ENCODE measurements around the gene STK39.

The STK39 gene

DNA sequence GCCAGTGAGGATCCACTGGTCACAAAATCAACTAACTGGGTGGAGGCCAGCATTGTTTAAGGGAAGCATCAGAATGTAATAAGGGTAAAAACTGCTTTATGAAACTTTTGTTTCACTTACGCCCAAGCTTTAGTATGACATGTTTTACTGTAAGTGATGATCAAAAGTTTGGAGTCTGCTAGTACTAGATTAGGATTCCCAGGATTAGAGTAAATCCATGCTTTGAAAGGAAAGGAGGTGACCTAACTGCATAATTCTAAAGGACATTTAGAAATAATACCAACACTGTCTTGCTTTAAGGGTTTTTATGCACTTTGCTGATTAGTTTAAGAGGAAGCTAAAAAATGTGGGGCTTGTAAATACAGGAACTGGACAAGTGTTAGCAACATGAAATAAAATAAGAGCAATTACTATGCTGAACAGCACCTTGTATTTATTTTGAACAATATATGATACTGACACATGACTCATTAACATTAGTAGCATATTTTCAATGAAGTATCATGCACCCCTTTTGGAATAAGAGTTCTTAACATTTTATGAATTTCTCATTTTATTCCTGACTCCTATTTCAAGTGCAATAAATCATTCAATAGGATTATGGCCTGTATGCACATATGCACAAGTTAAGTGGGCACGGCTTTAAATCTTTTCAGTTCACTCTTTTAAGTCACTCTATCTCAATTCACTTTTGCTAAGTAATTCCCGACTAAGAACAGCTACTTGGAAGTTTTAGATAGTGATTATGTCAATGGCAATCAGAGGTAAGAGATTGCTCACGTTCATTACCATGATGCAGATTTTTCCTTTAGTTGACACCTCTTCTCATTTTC, 62.5 kb downstream of the STK39 start:
- DNase-seq = no peak

GRCh38 chr2:168183308-168183997, 63.9 kb downstream of the STK39 start:
- DNase-seq = peak in 6 of 56 donors; percentile 8 to 31 (median 20)

GRCh38 chr2:168182550-168183249, 64.7 kb downstream of the STK39 start:
- DNase-seq = no peak

- no peak for DNase-seq
Measured at GRCh38 chr2:168181825-168182224, 65.6 kb downstream of the STK39 start.

- no peak for DNase-seq
Measured at GRCh38 chr2:168180914-168181313, 66.5 kb downstream of the STK39 start.

- DNase-seq = no peak
Measured at GRCh38 chr2:168180483-168180882, 66.9 kb downstream of the STK39 start.

GRCh38 chr2:168179592-168179991, 67.8 kb downstream of the STK39 start:
- no peak for DNase-seq

- peak in 1 of 56 donors; percentile 8 for DNase-seq
Measured at GRCh38 chr2:168178520-168179324, 68.7 kb downstream of the STK39 start.

DNA sequence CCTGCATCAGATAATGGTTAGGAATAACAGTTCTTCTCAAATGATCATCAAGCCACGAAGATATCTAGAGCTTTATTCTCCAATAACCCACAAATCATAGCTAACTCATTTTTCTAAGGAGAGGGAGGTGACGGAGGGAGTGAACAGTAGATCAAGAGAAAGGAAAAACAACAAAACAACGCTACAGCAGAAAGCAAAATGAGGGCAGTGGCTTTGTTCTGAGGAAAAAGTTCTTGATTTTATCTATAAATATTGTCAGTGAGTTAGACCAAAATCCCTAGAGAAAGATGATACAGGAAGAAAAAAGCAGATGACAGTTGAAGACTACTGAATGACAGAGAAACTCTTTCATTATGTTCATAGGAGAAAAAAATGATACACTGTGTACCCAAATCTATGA, 71.0 kb downstream of the STK39 start:
- DNase-seq = no peak

DNA sequence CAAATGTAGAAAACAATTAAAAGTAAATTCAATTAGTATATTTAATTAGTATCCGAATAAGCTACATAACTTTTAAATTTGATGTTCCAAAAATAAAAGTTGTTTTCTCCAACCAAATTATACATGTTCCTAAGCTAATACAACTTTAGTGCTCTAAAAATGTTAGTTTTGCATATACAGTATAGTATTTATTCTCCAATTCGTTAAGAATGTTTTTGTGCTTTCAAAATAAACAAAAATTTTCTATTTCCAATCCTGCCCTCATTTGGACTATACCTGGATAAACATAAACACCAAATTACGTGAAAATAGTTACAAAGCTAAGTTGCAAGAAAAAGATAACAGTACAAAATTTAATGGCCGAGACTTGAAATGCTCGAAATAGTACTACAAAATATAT, 71.9 kb downstream of the STK39 start:
- no peak for DNase-seq

GRCh38 chr2:168174756-168175155, 72.6 kb downstream of the STK39 start:
- no peak for DNase-seq

GRCh38 chr2:168172071-168172470, 75.3 kb downstream of the STK39 start:
- DNase-seq = no peak

DNA sequence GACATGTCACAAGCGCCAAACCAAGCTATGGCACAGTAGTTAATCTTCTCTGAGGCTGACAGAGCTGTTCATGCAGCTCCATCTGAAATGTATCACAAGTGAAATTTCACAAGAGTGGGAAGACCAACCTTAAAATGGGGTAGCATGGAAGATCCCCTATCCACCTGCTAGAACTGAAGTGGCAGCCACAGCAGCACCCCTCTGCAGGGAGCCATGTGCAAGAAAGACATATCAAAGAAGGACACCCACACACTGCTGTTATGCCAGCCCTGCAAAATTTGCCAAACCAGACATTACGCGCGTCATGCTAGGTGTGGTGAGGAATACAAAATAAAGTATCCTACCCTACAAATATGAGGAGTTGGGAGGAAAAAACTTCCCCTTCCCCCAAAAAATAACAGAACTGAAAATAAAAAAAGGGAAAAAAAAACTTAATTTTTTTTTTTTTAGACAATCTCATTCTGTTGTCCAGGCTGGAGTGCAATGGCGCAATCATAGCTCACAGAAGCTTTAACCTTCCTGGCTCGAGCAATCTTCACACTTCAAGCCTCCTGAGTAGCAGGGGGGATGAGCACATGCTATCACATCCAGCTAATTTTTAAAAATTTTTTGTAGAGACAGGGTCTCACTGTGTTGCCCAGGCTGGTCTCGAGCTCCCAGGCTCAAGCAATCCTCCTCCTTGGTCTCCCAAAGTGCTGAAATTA, 76.2 kb downstream of the STK39 start:
- DNase-seq = peak in 13 of 56 donors; percentile 4 to 46 (median 18)

DNA sequence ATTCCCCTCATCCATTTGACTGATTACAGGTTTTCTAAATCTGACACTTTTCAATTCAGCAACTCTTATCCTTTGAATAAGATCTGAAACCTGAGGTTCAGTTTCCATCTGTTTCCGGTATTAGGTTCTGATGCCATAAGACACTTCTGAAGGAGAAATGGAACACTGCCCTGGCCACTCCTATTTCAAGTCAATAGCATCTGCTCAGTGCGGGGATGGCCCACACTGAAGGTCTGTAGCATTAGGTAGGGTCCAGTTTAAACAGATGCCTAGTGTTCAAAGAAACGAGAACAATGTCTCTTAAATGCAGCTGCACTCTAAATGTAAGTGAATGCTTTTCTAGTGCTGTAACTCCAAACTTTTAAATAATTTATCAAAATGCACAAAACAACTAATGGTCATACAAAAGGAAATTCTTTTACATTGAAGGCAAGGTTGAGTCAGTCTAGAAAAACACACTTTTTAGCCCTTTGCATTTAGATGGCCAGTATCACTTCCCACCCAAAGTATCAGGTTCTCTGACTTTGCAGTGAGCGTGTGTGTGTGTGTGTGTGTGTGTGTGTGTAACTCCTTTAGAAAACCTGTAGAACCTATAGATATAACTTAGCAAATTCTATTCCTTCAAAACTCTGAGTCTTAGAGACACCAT, 78.2 kb downstream of the STK39 start:
- no peak for DNase-seq

DNA sequence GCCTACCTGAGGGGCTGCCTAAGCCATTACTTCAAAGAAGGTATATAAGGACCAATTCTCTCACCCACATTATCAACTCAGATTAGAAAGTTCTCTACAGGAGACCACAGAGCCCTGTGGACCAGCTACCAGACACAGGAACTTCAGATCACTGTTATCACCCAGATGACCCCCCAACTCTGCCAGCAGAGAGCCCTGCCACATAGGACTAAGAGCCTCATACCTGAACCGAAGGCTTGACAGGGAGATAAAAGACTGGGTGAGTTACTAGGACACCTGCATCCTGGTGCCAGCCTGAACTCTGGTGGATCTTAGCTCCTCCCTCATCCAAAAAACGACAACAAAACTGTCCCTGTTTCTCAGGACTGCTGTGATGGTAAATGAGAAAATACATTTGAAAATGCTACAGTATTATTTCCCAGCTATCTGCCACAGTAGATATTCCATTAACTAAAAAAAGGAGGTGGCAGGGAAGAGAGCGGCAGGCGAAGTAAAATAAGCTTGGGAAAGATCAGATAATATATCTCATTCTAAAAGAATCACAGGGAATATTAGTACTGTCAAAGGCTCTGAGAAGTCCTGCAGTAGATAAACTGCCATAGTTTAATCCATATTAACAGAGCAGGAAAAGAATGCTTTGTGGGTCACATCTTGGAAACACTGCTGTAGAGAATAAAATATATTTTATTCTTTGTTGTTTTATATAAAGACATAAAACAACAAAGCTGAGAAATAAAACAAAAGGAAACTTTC, 79.7 kb downstream of the STK39 start:
- no peak for DNase-seq

DNA sequence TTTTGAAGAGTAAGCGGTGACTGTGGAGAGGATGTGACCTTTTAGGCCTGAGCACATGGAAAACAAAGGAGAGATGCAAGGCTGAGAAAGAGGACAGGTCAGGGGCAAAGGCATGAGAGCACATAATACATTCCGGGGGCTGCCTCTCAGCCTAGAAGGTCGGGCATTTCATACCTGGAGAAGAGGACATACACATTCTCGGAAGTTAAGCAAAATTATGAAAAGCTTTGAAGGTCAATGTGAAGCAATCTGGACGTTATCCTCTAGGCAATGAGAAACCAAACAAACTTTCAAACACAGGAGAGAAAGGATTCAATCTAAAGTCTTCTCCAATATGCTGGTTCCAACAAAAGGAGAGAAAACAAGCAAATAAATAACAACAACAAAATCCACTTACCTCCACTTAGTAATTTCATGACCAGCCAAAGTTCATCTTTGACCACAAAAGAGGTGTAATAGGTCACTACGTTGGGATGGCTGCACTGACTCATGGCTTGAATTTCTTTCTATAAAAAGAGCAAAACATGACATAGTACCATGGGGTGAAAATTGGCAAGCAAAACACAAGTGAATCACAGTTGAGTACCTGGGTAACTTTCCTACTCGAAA, 80.4 kb downstream of the STK39 start:
- no peak for DNase-seq

DNA sequence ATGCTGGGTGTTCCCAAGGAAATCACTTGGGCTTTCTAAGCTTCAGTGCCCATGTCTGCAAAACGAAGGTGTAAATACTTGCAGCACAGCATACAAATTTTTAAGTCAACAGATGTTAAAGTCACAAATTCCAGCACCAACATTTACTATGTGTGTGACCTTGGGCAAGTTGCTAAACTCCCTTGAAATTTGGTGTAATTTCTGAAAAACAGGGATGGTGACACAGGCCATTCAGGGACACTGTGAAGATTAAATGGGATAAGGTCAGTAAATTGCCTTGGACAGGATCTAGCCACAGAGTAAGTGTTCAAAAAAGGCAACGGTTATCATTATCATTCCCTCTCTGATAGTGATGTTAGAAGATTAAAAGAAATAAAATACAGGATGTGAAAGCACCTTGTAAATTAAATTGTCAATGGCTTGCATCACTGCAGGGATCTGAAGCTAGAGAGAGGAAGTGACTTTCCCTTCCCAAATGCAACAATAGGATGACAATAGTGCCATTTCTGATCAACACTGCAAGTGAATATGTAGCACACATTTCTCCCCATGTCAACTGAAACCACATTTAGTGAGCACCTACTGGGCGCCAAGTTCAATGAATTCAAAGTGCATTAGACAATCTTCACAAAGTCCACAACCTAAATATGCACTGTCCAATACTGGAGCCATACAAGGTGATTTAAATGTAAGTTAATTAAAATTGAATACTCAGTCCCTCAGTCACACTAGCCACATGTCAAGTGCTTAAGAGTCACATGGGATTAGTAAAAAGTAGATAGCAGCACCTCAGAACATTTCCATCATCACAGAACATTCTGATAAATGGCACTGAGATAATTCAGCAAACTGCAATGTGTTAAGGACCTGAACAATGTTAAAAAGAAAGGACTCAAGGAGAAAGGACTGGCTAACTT, 81.2 kb downstream of the STK39 start:
- no peak for DNase-seq

DNA sequence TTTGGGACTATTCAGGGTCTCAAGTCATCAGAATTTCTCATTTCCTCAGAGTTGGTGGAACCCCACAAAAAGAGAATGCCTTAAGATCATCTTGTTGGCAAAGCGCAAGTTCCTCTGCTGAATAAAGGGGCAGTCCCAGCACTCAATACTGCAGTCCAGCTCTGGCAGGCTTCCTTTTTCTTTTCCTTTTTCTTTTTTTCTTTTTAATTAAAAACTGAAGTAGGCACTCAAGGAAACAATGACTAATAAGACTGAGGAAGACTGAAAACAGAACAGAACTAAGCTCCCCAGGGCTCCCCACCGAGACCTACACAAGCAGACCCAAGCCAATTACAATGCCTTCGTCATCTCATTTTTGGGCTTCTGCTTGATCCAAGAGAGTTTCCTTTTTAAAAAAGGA, 82.0 kb downstream of the STK39 start:
- DNase-seq = no peak
